Lung (tissue), 12 donors: ENCODE results near the gene OR56A1. TPM values are rescaled to one million over a fixed set of nuclear protein-coding genes. Genes with fewer than 3 reads are reported as not detected.

Experiments used
- ATAC-seq: fragments of 200-7000 bp; cut with Tn5 transposase; one replicate; pipeline ENCODE4 v1.9.1; 2020; ENCODE audit warnings: moderate number of reproducible peaks; ENCODE audit not compliant: insufficient read depth, low FRiP score
- DNase-seq, 3 donors: peaks; one replicate each; pipeline ENCODE4 v3.0.0-alpha.2; 2013 to 2017
- H3K27ac ChIP-seq, 2 donors: one replicate each; pipeline ENCODE4 v1.5.1; 2013; ENCODE audit warnings: mild to moderate bottlenecking in 2 of 2, moderate library complexity in 2 of 2, control low read depth in 1 of 2, inconsistent platforms in 1 of 2, low read depth in 1 of 2, low read length in 1 of 2
- H3K27me3 ChIP-seq, 3 donors: one replicate each; pipeline ENCODE4 v1.5.1; 2013; ENCODE audit warnings: low read length in 2 of 3; ENCODE audit not compliant: control insufficient read depth in 3 of 3, insufficient read depth in 3 of 3
- H3K36me3 ChIP-seq, 4 donors: one replicate each; pipeline ENCODE4 v1.5.1; 2013; ENCODE audit warnings: low read length in 4 of 4, mild to moderate bottlenecking in 1 of 4, moderate library complexity in 1 of 4; ENCODE audit not compliant: control insufficient read depth in 4 of 4, insufficient read depth in 4 of 4
- H3K4me1 ChIP-seq, 5 donors: one replicate each; pipeline ENCODE4 v1.5.1; 2013; ENCODE audit warnings: low read length in 5 of 5, mild to moderate bottlenecking in 2 of 5, moderate library complexity in 1 of 5; ENCODE audit not compliant: control insufficient read depth in 5 of 5, insufficient read depth in 5 of 5
- H3K4me3 ChIP-seq: one replicate; pipeline ENCODE4 v1.5.1; 2013; ENCODE audit warnings: mild to moderate bottlenecking, control low read depth, moderate library complexity
- H3K9ac ChIP-seq, 2 donors: one replicate each; pipeline ENCODE4 v1.5.1; 2013; ENCODE audit warnings: low read length in 2 of 2, control low read depth in 1 of 2; ENCODE audit not compliant: insufficient read depth in 1 of 2
- H3K9me3 ChIP-seq, 4 donors: one replicate each; pipeline ENCODE4 v1.5.1; 2013; ENCODE audit warnings: low read length in 3 of 4, mild to moderate bottlenecking in 1 of 4, moderate library complexity in 1 of 4; ENCODE audit not compliant: control insufficient read depth in 4 of 4, insufficient read depth in 3 of 4
- WGBS, 2 donors: extraction: QIAGEN DNeasy Blood & Tissue Kit; methylation state at CpG; one replicate each; pipeline ENCODE4 v1.1.7; 2013; 5-methylcytosine and 5-hydroxymethylcytosine counted together
- polyA plus RNA-seq, 2 donors: library from polyadenylated mRNA; stranded (reverse); fragments of 200-250 nt; gene quantifications; one replicate each; pipeline ENCODE4 v1.2.1, GENCODE V29; 2013
- total RNA-seq, 2 donors: library from RNA; depleted of rRNA in 1 of 2; stranded (reverse); fragments of >200 nt in 1 of 2; gene quantifications; one replicate each; pipeline ENCODE4 v1.2.1, GENCODE V29; 2014 to 2021
- TF ChIP-seq, protein P1 (sequence below): IDR thresholded peaks from 2 replicates; pipeline ENCODE4 v1.5.1; 2012; ENCODE audit warnings: mild to moderate bottlenecking; ENCODE audit errors: control extremely low read depth, extremely low read depth
- donor health status: control.
- donor health status: control.
- donor health status: Bipolar disorder and iron deficiency.
- donor health status: healthy.
- donor health status: DM: yes; HTN: yes; CAD: no.

Gene OR56A1
- total and polyA plus RNA-seq, 4 donors: 0.09 TPM; not detected in 3

DNA sequence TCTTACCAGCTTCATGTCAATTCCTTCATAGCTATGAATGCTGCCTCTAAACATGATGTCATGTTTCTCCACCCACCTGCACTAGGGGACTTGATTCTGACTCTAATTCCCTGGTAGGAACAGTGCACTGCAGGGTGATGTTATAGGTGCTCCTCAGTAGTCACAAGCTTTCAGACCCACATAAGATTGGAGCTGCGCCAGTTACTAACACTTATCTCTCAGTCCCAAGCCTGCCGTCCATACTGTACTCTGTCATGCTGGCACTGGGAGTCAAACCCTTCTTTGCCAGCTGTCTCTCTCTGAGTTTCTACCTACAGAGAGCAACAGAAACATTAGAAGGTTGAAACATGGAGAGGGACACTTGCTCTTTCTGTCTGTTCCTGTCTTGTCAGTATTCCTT, 5.5 kb downstream of the OR56A1 start:
- H3K36me3 ChIP-seq: no peaks in the 10 kb centered on the region
- H3K4me3 ChIP-seq: no peak overlapping the region
- DNase-seq: no peak
- ATAC-seq: no peak
- no peak overlapping the region for H3K9ac ChIP-seq
- no peaks in the 10 kb centered on the region for H3K27me3 ChIP-seq
- H3K27ac ChIP-seq: no peak overlapping the region
- H3K9me3 ChIP-seq: no peaks in the 10 kb centered on the region
- no peaks in the 10 kb centered on the region for H3K4me1 ChIP-seq
- TF ChIP-seq, protein P1, sequence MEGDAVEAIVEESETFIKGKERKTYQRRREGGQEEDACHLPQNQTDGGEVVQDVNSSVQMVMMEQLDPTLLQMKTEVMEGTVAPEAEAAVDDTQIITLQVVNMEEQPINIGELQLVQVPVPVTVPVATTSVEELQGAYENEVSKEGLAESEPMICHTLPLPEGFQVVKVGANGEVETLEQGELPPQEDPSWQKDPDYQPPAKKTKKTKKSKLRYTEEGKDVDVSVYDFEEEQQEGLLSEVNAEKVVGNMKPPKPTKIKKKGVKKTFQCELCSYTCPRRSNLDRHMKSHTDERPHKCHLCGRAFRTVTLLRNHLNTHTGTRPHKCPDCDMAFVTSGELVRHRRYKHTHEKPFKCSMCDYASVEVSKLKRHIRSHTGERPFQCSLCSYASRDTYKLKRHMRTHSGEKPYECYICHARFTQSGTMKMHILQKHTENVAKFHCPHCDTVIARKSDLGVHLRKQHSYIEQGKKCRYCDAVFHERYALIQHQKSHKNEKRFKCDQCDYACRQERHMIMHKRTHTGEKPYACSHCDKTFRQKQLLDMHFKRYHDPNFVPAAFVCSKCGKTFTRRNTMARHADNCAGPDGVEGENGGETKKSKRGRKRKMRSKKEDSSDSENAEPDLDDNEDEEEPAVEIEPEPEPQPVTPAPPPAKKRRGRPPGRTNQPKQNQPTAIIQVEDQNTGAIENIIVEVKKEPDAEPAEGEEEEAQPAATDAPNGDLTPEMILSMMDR: no peak
- 71 to 88% methylated on average over 2 of the region's 2 CpGs for WGBS, 2 donors

DNA sequence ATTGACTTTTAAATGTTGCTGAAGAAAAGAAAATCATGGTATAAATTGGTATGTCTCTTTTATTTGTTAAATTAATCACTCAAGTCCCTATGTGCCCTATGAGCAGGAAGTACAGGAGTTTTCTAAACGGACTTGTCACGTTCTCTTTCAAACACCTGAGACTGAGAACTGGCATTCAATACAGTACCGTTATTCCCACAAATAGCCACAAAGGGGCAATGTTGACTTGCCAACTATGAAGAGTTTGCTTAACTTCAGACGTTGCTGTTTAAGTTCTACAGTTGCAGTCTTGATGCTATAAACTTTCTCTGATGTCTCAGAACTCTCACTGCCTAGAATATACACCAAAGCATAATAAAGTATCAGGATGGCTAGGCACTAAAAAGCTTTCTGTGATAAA, 7.6 kb downstream of the OR56A1 start:
- H3K4me1 ChIP-seq: no peaks in the 10 kb centered on the region
- peak; percentile 17 to 63 (median 53) for DNase-seq
- TF ChIP-seq, protein P1: peak; percentile 47
- 1 to 2% methylated on average over 4 of the region's 4 CpGs for WGBS, 2 donors
- no peaks in the 10 kb centered on the region for H3K36me3 ChIP-seq
- ATAC-seq: no peak
- H3K9ac ChIP-seq: no peak overlapping the region
- H3K9me3 ChIP-seq: no peaks in the 10 kb centered on the region
- no peak overlapping the region for H3K4me3 ChIP-seq
- H3K27me3 ChIP-seq: no peaks in the 10 kb centered on the region
- no peak overlapping the region for H3K27ac ChIP-seq

DNA sequence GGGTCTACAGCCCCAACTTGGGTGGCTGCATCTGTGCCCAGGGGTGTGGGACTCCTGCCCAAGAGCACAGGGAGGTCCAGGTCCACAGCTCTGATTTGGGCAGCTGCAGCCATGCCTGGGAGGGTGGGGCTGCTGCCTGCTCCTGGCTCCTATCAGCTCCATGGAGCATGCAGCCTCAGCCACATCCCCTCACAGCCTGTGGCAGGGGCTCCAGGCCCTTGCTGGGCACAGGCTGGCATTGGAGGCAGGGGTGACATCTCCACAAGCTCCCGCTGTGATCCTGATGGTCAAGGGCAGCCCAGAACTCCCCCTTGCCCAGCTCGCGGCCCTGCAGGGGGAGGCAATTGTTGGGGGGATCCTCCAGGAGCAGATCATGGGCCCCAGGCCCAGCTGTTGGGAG, 17.5 kb downstream of the OR56A1 start:
- DNase-seq (no peak), ATAC-seq (no peak)
- Histone ChIP-seq H3K9me3 (peaks cover 0 to 6% (median under 1%) of the 10 kb centered on the region in 4 donors), H3K27ac (no peak overlapping the region), H3K36me3 (no peaks in the 10 kb centered on the region), H3K9ac (no peak overlapping the region), H3K4me1 (no peaks in the 10 kb centered on the region), H3K4me3 (no peak overlapping the region), H3K27me3 (peaks cover 0 to 2% (median 0%) of the 10 kb centered on the region in 3 donors)
- TF ChIP-seq, protein P1: no peak
- 70 to 92% methylated on average over 3 of the region's 3 CpGs for WGBS, 2 donors

DNA sequence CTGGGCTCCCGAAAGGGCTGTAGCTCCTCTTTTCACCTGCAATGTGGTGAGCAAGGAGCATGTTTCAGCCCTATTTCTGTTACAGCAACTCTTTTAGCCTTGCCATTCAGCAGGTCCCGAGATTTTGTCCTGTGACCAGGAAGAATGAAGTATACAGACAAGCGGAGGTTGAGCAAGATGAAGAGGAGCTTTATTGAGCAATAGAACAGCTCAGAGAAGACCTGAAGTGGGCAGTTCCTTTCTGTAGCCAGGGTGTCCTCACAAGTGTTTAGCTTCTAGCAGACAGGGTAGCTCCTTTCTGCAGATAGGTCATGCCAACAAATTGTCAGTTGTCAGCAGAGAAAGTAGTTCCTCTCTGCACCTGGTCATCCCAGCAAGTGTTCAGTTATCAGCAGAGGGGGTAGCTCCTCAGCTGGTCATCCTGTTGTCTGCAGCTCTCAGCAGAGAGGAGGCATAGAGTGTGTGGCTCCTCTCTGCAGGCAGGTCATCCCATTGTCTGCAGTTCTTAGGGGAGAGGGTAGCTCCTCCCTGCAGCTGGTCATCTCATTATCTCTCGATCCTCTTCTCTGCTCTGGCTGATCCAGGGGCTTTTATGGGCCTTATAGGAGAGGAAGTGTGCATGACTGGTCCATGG, 18.4 kb downstream of the OR56A1 start:
- TF ChIP-seq, protein P1: no peak
- ATAC-seq: no peak
- peaks cover 0 to 6% (median under 1%) of the 10 kb centered on the region in 4 donors for H3K9me3 ChIP-seq
- peaks cover 0 to 2% (median 0%) of the 10 kb centered on the region in 3 donors for H3K27me3 ChIP-seq
- no peak overlapping the region for H3K27ac ChIP-seq
- H3K36me3 ChIP-seq: no peaks in the 10 kb centered on the region
- no peaks in the 10 kb centered on the region for H3K4me1 ChIP-seq
- DNase-seq: no peak
- 58 to 68% methylated on average over 4 of the region's 4 CpGs for WGBS, 2 donors
- no peak overlapping the region for H3K4me3 ChIP-seq
- H3K9ac ChIP-seq: no peak overlapping the region
